ENCODE data around the gene BNIPL. TPM values are rescaled to one million over a fixed set of nuclear protein-coding genes. Genes with fewer than 3 reads are reported as not detected.

BNIPL gene
- total RNA-seq, 1 donor from 2014 or later = not detected

GRCh38 chr1:151009206-151009587, 27.2 kb upstream of the BNIPL start:
- H3K4me3 ChIP-seq (ENCODE audit: low read depth, low read length) = peak overlapping the region; percentile 88
- no peak for DNase-seq (ENCODE audit: low read depth)
- TF ChIP-seq, protein P1, sequence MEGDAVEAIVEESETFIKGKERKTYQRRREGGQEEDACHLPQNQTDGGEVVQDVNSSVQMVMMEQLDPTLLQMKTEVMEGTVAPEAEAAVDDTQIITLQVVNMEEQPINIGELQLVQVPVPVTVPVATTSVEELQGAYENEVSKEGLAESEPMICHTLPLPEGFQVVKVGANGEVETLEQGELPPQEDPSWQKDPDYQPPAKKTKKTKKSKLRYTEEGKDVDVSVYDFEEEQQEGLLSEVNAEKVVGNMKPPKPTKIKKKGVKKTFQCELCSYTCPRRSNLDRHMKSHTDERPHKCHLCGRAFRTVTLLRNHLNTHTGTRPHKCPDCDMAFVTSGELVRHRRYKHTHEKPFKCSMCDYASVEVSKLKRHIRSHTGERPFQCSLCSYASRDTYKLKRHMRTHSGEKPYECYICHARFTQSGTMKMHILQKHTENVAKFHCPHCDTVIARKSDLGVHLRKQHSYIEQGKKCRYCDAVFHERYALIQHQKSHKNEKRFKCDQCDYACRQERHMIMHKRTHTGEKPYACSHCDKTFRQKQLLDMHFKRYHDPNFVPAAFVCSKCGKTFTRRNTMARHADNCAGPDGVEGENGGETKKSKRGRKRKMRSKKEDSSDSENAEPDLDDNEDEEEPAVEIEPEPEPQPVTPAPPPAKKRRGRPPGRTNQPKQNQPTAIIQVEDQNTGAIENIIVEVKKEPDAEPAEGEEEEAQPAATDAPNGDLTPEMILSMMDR (conservative IDR thresholded peaks at IDR 0.05; ENCODE audit: low read depth, low read length) = no peak

GRCh38 chr1:151009674-151010345, 26.6 kb upstream of the BNIPL start:
- peak overlapping the region; percentile 88 for H3K4me3 ChIP-seq (ENCODE audit: low read depth, low read length)
- TF ChIP-seq, protein P1 (conservative IDR thresholded peaks at IDR 0.05; ENCODE audit: low read depth, low read length) = no peak
- no peak for DNase-seq (ENCODE audit: low read depth)

DNA sequence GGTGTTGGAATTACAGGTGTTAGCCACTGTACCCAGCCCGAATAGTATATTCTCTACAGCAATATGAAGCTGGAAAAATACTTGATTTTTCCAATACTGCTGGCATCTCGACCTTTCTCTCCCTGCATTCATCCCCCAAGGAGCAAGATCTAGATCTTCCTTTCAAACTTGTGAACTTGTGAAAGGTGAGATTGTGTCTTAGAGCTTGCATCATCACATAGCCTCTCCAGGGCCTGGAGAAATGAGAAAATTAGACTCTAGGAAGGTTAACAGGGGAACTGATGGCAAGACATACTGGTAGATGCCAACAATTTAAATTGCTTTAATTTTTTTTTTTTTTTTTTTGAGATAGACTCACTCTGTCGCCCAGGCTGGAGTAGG, 26.1 kb upstream of the BNIPL start:
- no peak overlapping the region for H3K4me3 ChIP-seq (ENCODE audit: low read depth, low read length)
- TF ChIP-seq, protein P1 (conservative IDR thresholded peaks at IDR 0.05; ENCODE audit: low read depth, low read length) = no peak
- DNase-seq (ENCODE audit: low read depth) = no peak

- no peak overlapping the region for H3K4me3 ChIP-seq (ENCODE audit: low read depth, low read length)
- TF ChIP-seq, protein P1 (conservative IDR thresholded peaks at IDR 0.05; ENCODE audit: low read depth, low read length) = no peak
- no peak for DNase-seq (ENCODE audit: low read depth)
Observed at GRCh38 chr1:151011154-151011850, 25.1 kb upstream of the BNIPL start.

GRCh38 chr1:151012684-151013471, 23.5 kb upstream of the BNIPL start:
- TF ChIP-seq, protein P1 (conservative IDR thresholded peaks at IDR 0.05; ENCODE audit: low read depth, low read length) = no peak
- no peak for DNase-seq (ENCODE audit: low read depth)
- H3K4me3 ChIP-seq (ENCODE audit: low read depth, low read length) = no peak overlapping the region

DNA sequence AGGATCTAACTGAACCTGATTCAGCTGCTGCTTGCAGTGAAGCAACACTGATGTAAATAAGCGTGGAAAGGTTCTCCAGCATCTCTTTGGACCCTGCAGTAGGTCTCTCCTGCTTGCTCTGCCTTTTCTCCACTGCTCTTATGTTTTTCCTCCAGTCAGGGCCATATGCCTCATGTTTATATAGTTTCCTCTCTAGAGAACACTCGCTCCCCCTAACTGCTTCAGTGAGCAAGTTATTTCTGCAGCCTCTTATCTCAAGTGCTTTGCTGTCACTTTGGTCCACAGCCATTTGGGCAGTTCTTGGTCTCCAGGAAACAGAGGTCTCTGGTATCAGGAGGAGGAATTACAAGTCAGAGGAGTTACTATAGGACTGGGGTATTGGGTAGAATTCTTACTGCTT, 22.9 kb upstream of the BNIPL start:
- DNase-seq (ENCODE audit: low read depth) = no peak
- TF ChIP-seq, protein P1 (conservative IDR thresholded peaks at IDR 0.05; ENCODE audit: low read depth, low read length) = no peak
- no peak overlapping the region for H3K4me3 ChIP-seq (ENCODE audit: low read depth, low read length)
